ENCODE measurements around the gene CDIPT.
"Not testable (repeated sequence)": the region's sequence is repeated elsewhere in the genome, so short reads cannot be mapped to it uniquely, and the experiment has no call there.

CDIPT gene, protein sequence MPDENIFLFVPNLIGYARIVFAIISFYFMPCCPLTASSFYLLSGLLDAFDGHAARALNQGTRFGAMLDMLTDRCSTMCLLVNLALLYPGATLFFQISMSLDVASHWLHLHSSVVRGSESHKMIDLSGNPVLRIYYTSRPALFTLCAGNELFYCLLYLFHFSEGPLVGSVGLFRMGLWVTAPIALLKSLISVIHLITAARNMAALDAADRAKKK

DNA sequence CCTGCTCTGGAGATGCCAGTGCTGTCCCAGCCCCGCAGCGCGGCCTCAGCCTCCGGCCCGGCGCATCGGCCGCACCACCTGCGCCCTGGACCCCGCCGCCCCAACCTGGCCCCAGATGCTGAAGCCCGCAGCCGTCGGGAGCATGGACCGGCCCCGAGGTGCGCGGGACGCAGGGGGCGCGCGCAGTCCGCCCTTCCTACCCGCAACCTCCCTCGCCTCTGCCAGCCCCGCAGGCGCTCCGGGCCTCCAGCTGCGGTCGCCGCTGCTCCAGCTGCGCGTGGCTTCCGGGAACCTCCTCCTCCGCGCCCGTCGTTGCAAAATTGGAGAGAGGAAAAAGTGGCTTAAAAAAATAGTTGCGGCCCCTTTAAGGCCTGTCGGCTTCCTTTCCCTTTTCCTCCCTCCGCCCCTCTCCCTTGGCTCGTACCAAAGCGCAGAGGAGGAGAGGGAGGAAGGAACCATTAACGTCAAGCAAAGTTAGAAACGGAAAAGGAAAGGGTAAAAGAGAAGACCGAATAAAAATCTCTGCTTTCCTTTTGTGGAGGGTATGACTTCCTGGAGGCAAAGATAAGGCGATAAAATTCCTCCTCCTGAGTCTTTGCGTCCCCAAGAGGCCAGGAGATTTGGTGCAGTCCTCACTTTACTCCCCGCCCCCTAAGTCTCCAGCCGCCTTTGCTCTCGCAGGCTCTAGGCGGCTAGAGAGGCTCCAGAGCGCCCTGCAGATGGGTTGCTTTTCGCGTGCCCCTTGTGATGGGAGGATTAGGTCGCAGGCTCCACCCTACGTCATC lies at the start of gene CDIPT:
Gene CDIPT, minus strand, starts transcription at position 343 of the 785 bp plus-strand sequence. CDS start 369 bp downstream, outside the sequence.
- peak; percentile 95 to 97 for DNase-seq

DNA sequence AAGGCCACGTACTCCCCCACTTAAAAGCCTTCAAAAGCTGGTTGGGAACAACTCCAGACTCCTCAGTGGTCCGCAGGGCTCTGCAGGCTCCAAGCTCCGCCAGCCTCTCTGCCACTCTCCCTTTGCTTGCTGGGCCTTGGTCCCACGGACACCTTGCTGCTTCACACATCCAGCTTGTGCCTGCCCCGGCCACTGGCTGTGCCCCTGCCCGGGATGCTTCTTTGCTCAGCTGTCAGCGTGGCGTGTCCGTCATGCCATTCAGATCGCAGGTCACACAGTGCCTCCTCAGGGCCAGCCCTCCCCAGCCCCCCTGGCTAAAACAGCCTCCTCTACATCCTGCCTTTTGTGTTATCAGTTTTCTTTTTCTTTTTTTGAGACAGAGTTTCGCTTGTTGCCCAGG lies 49.1 kb upstream of the CDIPT start:
- no peak for DNase-seq

DNA sequence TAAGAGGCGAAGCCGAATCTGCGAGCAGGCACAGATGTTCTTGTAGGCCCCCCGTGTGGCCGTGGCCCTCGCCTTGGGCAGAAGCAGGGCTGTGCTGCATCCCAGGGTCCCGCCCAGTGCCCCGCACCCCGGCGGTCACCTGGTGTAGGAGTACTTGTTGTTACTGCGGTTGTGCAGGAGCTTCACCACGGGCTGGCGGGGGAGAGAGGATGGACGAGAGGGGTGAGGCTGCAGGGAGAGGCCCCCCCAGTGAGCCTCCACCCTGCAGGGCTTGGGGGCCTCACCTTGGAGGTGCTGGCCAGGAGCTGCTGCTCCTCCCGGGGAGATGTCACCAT lies 48.6 kb upstream of the CDIPT start:
- DNase-seq, result no peak

DNA sequence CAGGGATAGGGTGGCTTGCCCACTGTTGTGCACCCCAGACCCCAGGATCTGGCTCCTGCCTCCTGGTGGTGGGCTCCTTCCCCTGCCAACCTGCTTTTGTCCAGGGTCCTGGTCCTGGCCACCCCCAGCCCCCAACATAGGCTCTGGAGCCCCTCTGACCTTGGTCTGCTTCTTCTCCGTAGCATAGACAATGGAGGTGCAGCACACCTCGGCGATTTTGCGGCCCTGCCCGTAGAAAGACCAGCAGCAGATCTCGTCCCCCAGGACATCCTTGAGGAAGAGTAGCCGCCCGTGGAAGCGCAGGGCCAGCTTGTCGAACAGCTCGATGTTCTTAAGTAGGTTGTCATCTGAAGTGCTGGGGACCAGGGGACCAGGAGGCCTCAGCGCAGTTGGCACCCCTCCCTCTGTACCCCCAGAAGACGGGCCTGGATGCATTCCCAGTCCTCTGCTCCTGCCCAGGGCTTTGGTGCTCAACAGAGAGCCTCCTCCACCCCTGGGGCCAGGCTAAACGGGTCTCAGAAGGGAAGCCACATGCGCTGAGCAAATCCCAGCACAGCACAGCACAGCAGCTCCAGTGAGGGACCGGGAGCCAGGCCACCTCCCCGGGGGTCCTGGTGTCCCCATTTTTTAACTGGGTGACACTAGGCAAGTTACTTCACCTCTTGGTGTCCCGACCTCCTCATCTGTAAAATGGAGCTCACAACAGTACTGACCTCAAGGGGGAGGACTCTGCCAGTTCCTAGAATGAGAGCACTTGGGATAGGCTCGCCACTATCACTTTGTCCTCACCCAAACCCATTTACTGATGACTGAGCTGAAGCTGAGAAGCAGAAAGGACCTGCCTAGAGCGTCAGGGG lies 48.0 kb upstream of the CDIPT start:
- no peak for DNase-seq

DNA sequence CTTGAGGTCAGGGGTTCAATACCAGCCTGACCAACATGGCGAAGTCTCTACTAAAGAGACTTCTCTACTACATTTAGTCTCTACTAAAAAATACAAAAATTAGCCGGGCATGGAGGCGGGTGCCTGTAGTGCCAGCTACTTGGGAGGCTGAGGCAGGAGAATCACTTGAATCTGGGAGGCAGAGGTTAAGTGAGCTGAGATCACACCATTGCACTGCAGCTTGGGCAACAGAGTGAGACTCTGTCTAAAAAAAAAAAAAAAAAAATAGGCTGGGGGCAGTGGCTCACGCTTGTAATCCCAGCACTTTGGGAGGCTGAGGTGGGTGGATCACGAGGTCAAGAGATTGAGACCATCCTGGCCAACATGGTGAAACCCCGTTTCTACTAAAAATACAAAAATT lies 46.8 kb upstream of the CDIPT start:
- DNase-seq, result not testable (repeated sequence)

DNA sequence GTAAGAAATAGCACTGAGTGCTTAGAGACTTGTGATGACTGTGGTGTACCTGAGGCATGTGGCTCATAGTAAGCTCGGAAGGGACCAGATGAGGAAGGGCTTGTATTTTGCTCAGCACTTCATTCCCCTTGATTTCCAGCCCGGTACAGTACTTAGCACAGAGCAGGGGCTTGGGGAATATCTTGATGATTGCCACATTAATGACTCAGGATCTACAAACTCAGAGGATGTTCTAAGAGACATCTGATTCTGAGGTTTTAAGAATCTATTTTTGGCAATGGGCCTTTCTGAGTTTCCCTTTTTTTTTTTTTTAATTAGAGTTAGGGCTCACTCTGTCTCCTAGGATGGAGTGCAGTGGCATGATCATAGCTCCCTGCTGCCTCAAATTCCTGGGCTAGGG lies 46.4 kb upstream of the CDIPT start:
- no peak for DNase-seq

DNA sequence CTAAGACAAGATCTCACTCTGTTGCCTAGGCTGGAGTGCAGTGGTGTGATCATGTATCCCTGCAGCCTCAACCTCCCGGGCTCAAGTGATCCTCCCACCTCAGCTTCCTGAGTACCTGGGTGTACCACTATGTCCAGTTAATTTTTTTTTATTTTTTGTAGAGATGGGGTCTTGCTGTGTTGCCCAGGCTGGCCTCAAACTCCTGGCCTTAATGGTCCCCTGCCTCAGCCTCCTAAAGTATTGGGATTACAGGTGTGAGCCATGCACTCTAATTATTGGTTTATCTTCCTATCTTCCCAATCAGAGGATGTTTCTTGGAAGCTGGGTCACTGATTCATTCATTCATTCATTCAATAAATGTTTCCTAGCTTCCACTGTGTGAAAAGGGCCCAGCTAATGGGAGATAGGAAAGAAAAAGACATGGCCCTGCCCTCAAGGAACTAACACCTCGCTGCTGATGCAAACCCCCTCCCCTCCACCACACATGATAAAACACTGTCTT lies 45.7 kb upstream of the CDIPT start:
- DNase-seq, result no peak

DNA sequence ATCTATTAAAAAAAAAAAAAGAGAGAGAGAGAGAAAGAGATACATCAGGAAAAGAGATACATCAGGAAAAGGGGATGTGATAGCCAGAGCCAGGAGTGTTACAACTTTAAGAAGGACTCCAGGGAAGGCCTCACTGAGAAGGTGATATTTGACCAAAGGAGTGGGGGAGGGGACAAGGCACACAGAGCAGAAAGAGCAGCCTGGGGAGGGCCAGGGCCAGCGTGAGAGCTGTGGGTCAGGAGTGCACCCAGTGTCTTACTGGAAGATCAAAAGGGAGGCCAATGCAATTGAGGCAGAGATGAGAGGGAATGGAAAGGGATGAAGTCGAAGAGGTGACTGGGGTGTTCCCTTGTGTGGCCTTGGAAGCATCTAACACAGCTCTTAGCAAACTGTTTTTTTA lies 44.9 kb upstream of the CDIPT start:
- DNase-seq, result no peak

DNA sequence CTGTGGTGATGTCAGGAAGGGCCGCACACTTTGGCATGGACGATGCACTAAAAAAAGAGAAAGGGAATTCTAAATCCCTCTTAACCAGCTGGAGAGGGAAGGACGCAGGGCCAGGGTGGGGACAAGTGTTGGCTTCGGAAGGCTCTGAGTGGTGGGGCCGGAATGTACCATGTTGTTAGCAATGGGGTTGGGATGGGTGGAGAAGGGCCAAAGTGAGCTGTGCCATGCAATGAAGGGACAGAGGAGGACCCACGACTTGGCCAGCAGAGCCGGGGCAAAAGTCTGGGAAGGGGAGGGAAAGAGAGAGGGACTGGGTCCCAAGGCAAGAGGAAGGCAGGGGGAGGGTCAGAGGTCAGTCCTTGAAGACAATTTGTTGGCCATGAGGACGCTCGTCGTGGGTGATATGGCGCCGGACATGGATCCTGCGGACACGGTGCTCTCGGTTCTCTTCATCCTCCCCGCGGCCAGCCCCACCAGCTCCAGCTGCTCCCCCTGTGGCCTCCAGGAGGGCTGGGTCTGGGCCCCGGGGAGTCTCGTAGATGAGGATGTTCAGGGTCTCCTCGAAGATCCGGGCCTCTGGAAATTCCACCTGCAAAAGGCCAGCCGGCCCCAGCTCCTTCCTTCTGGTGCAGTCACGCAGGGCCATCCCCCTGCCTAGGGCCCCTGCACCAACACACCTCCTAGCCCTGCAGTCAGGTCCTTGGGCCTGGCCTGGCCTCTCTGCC lies 43.7 kb upstream of the CDIPT start:
- DNase-seq, result no peak

DNA sequence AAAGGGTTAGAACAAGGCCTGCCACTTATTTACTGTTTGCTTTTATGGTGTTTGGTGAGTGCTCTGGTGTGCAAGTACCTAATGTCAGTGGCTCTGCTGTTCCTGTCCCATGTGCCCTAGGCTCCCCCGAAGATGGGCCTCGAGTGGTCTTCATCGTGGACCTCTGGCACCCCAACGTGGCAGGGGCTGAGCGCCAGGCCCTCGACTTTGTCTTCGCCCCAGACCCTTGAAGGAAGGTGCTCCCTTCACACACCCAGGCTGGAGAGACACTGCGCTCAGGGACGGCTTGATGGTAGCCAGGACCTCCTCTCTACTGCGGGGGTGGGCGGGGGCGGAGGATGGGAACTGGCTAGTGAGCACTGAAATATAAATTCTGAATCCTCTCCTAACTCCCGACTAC lies 42.6 kb upstream of the CDIPT start:
- no peak for DNase-seq

DNA sequence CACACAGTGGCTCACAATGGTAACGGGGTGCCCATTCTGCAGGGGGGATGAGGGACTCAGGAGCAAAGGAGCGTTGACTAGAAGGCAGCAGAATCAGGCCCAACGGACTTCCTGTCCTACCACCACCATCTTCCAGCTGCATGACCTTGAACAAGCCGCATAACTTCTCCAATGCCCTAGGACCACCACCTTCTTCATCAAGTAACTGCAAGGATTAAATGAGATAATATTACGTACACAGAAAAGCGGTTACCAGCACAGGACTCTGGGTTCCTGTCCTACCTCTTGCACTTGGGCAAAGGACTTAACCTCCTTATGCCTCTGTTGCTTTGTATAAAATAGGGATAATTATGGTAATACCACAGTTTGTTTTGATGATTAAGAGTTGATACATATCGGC lies 41.9 kb upstream of the CDIPT start:
- no peak for DNase-seq

DNA sequence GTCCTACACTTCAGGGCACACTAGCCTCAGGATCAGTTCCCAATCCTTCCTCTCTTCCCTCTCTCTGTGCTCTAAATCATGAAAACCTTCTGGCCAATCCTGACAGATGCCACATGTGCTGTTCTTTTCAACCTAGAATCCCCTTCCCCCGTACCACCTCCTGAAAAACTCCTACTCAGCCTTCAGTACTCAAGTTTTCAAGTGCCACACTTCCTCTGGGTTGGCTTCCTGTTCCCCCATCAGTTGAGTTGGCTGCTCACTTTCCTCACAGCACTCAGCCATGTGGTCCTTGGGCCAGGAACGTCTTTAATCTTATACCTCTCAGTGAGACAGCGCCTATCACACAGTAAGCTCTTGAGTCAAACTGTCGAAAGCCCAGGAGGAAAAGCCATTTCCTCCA lies 40.6 kb upstream of the CDIPT start:
- no peak for DNase-seq

DNA sequence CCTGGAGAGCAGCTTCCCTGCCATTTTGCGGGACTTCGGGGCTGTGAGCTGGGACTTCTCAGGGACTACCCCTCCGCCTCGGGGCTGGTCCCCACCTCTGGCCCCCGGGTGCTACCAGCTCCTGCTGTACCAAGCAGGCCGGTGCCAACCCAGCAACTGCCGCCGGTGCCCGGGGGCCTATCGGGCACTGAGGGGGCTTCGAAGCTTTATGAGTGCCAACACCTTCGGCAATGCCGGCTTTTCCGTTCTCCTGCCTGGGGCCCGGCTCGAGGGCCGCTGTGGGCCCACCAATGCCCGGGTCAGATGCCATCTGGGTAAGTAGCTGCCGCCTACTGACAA lies 38.5 kb upstream of the CDIPT start:
- no peak for DNase-seq

DNA sequence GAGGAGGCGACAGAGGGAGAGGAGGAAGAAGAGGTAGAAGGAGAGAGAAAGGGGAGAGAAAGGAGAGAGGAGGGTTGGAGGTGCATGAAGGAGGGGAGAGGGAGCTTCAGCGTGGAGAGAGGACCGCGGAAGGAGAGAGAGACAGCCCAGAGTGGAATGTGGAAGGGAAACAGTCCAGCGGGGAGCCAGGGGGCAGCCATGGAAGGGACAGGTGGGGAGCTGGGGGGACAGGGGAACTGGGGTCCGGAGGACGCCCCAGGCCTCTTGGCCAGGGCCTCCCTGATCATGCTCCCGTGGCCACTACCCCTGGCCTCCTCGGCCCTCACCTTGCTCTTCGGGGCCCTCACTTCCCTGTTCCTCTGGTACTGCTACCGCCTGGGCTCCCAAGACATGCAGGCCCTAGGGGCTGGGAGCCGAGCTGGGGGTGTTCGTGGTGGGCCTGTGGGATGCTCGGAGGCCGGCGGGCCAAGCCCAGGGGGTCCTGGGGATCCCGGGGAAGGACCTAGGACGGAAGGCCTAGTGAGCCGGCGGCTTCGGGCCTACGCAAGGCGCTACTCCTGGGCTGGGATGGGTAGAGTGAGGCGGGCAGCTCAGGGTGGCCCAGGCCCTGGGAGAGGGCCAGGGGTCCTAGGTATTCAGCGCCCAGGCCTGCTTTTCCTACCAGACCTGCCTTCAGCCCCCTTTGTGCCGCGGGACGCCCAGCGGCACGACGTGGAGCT lies 38.0 kb upstream of the CDIPT start:
- DNase-seq, result no peak

DNA sequence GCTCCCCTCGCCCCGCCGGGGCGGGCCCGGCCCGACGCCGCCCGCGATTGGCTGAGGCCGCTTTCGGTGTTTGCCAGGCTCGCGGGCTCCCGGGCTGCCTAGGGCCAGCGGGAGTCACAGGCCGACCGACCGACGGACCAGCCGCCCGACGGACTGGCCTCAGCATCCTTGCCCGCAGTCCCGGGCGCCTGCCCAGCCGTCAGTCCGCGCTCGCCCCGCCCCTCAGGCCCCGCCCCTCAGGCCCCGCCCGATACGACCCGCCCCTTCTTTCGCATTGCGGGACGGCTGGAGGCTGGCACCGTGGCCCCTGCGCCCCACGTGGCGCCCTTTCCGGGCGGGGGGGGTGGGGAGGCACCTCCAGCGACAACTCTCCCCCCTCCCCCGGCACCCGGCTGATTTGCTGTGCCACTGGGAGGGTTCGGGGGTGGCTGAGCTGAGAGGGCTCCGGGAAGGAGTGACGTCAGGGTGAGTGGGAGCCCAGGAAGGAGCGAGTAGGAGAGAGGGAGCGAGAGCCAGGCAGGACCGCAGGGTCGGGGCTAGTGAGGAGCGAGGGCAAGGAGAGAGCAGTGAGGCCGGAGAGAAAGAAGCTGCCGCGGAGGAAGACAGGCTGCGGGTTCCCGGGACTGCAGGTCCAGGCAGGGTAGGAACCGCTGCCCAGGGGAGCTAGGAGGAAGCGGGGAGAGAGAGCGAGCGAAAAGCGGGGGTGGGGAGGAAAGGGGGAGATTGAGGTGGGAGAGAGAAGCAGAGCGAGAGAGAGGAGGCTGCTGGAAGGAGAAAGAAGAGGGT lies 37.3 kb upstream of the CDIPT start, which contains the start of gene ASPHD1:
Gene ASPHD1, plus strand, starts transcription at position 387 of the 786 bp plus-strand sequence. CDS start 484 bp downstream, outside the sequence.
- DNase-seq, result peak; percentile 87 to 88

DNA sequence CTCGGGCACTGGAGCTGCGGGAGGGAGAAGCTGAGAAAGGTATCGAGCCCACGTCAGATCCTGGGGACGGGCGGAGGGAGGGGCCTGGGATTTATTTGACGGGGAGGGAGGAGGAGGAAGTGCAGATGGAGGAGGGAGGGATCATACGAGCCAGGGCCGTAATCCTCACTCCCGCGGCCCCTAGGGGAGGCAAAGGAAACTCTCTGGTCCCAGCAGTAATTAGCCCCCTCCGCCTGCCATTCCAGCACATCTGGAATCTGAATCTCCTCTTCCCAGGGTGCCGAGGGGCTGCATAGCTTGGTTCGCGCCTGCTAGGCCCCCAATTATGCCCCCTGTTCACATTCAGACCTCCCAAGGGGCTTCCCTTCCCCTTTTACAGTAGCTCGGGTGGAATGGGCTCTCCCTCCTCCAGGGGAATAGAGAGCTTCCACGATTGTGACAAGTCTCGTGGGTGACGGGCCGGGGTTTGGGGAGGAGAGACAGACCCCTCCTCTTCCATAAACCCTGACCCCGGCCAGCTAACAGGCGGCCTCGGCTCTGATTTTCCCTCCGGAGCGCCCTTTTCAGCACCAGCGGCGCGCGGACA lies 36.6 kb upstream of the CDIPT start, which contains the start of gene SEZ6L2:
Gene SEZ6L2, minus strand, starts transcription at position 35 of the 586 bp plus-strand sequence. CDS start 531 bp downstream, outside the sequence.
- DNase-seq, result no peak

DNA sequence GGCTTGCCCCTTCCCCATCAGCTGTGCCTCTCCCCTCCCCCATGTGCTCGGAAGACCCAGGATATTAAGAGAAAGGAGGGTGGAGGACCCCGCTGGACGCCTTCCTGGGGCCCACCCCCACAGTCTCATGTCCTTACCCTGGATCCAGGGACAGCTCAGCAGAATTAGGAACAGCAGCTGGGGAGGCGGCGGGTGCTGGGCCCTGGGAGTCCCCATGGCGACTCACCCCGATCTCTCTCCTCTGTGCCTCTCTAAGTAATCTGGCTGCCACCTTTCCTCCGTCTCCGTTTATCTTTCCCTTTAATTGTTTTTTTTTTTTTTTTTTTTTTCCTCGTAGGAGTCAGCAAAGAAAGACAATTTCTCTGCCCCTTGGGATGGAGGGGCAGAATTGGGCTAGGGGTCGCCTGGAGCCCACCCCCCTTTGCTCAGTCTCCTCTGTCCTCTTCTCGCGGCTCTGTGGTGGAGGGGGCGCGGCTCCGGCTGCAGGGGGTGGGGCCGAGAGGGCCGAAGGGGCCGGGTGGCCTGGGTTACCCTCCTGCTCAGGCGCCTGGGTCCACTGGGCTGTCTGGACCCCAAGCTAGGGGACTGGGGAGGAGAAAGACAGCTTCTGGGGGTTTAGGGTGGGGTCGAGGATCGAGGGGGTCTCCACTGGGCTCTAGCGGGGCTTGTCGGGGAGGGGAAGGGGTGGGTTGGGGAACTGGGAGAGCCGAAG lies 35.9 kb upstream of the CDIPT start:
- no peak for DNase-seq

DNA sequence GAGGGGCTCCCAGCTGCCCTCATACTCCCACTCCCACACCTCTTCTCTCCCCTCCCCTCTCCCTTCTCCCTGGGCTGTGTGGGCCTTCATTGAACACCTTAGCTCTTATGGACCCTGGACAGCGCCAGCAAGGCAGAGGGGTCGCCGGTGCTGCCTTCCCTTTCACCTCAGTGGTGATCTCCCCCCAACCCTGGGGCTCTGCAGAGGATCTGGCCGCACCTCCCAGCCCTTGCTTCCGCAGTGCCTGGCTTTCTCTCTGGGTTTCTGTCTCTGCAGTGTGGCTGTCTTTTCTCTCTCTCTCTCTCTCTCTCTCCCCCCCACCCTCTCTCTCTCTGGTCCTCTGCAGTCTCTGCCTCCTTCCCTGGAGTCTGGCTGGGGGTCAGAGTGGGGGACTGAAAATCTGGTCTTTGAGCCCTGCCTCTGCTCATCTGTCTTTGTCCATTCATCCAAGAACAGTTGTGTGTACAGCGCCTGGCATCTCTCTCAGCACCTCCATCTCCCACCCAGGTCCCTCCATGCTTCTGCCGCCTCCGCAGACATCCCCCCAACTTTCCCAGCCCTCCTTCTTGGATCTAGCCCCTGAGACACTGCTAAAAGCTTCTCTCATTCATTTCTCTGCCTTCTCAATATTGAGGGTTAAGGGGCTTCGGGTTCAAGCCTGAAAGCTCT lies 35.2 kb upstream of the CDIPT start:
- no peak for DNase-seq

DNA sequence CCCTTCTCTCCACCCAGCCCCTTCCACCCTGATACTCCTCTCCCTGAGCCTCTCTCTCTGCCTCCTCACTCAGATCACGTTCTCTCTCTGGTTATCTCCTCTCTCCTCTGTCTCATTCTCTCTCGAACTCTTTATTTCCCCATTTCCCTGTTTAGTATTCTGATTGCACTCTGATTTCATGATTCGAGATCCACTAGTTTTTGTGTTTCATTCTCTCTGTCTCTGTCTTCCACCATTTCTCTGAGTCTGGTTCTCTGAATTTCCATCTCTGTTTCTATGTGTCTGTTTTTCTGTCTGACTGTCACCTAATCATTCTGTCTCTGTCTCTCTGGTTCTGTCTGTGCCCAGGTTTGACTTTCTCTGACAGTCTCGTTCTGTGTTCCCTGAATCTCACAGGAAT lies 34.3 kb upstream of the CDIPT start:
- DNase-seq, result no peak

DNA sequence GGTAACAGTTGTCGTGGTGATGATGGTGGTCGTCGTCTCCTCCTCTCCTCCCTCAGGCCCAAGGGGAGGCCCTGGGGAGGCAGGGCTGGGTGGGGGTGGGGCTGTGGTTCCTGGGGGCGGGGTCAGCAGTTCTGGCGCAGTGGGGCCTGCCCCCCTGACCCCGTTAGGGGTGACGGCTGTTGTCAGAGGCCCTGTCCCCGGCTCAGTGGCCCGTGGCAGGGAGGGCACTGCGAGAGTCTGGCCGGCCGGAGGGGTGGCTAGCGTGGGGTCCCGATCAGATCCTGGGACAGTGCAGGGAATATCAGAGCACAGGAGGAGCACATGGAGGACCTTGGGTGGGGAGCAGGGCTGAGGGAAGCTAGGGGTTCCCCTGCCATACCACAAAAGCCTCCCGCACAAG lies 33.8 kb upstream of the CDIPT start:
- no peak for DNase-seq
